ENCODE measurements around the gene AHSP.
"Not testable (repeated sequence)": the region's sequence is repeated elsewhere in the genome, so short reads cannot be mapped to it uniquely, and the experiment has no call there.

AHSP gene

GRCh38 chr16:31531096-31531495 is 3.4 kb downstream of the AHSP start:
- no peak for DNase-seq (ENCODE audit: low read depth)

DNA sequence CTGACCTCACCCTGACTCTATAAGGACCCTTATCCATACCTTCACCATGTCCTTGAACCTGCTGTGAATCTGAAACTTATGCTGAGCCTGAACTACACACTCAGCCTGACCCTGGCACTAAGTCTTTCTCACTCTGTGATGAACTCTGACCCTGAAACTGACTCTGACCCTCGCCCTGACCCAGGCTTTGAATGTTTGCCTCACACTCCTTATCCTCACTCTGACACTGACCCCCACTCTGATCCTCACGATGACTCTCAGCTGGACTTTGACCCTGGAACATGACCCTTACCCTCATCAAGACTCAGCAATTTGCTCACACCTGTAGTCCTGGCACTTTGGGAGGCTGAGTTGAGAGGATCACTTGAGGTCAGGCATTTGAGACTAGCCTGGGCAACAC is 4.4 kb downstream of the AHSP start:
- no peak for DNase-seq (ENCODE audit: low read depth)

DNA sequence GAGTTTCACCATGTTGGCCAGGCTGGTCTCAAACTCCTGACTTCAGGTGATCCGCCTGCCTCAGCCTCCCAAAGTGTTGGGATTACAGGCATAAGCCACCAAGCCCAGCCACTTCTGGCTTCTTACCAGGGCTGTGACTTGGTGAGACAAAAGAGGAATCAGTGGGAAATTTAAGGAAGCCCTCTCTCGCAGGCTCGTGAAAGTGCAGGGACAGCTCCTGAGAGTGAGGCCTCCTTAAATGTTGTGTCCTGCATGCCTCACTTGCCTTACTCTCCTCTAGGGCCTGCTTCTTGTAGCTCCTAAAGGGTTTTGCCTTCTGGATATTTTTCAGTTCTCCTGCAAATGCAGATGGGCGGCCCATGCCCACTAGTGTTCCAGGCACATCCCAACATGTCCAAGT is 5.2 kb downstream of the AHSP start:
- DNase-seq (ENCODE audit: low read depth), result no peak

DNA sequence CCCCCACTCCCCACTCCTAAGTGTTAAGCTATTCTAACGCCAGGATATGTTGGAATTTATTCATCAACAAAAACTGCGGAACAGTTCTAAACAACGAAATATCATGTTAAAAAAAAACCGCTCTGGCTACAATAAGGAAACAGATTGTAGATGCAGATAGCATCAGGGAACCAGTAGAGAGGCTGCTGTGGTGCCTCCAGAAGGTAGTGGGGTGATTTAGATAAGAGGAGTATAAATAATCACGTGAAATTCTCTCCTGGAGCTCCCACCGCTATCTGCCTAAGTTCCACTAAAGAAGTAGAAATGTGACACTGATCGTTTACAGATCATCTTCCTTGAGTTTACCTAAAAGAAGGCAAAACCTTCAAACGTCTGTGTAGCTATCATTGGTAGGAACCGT is 8.0 kb downstream of the AHSP start:
- no peak for DNase-seq (ENCODE audit: low read depth)

DNA sequence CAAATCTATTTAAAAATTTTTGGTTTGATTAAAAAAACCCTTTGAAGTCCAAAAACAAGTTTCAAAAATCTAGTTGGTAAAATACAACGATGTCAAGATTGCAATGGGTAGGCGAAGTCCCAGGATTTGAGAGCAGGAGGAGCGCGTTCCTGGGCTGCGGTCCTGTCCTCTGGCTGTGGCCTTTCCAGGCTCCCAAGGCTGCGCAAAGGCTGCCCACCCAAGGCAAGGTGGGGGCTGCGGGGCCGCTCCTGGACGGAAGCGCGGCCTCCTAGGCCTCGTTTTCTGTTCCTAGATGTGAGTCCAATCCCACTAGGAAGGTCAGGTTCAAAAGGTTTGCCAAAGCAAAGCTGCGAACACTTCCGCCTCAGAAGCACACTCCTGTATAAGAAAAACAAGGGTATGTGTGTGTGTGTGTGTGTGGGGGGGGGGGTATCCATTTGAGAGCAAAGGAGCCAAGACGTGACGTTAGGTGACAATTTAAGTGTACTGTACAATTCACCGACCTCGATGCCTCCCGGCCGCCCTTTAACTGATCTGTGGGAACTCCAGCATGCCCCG is 9.2 kb downstream of the AHSP start:
- no peak for DNase-seq (ENCODE audit: low read depth)

GRCh38 chr16:31537362-31538242 is 9.9 kb downstream of the AHSP start:
- no peak for DNase-seq (ENCODE audit: low read depth)

GRCh38 chr16:31538243-31538598 is 10.5 kb downstream of the AHSP start:
- not testable (repeated sequence) for DNase-seq (ENCODE audit: low read depth)

- not testable (repeated sequence) for DNase-seq (ENCODE audit: low read depth)
Measured at GRCh38 chr16:31539762-31540161, 12.1 kb downstream of the AHSP start.

- no peak for DNase-seq (ENCODE audit: low read depth)
Measured at GRCh38 chr16:31542763-31543162, 15.1 kb downstream of the AHSP start.

DNA sequence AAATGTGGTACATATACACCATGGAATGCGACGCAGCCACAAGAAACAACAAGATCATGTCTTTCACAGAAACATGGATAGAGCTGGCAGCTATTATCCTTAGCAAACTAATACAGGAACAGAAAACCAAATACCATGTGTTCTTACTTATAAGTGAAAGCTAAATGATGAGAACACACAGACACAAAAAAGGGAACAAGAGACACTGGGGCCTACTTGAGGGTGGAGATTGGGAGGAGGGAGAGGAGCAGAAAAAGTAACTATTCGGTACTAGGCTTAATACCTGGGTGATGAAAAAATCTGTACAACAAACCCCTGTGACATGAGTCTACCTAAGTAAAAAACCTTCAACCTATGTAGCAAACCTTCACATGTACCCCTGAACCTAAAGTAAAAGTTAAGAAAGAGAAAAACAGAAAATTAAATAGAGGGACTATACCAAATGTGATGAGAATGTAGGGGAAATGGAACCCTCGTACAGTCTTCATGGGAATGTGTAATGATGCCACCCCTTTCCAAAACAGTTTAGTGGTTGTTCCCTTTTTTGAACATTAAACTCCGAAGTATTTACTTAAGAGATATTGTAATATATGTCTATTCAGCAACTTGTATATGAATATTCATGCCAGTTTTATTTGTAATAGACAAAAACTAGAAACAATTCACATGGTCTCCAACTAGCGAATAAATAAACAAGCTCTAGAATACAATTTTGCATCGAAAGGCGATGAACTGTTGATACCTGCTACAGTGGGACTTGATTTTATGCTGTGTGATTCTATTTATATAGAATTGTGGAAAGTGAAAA is 33.9 kb downstream of the AHSP start:
- no peak for DNase-seq (ENCODE audit: low read depth)

GRCh38 chr16:31568577-31569359 is 41.1 kb downstream of the AHSP start:
- DNase-seq (ENCODE audit: low read depth), result no peak

GRCh38 chr16:31569360-31569717 is 41.6 kb downstream of the AHSP start:
- no peak for DNase-seq (ENCODE audit: low read depth)

DNA sequence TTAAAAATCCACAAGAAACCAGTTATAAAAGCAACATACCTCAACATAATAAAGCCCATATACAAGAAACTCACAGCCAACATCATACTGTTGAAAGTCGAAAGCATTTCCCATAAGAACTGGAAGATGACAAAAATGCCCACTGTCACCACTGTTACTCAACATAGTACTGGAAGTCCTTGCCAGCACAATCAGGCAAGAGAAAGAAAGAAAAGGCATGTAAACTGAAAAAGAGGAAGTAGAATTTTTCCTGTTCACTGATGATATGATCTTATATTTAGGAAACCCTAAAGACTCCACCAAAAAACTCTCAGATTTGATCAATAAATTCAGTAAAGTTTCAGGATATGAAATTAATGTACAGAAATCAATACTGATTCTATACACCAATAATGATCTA is 45.1 kb downstream of the AHSP start:
- DNase-seq (ENCODE audit: low read depth), result no peak

- DNase-seq (ENCODE audit: low read depth), result not testable (repeated sequence)
Measured at GRCh38 chr16:31574159-31574558, 46.5 kb downstream of the AHSP start.

GRCh38 chr16:31577411-31577810 is 49.7 kb downstream of the AHSP start:
- DNase-seq (ENCODE audit: low read depth), result no peak
